ENCODE results near the gene IL9.

IL9 gene

GRCh38 chr5:135895474-135896006 is at the start of gene IL9:
TSS of gene IL9 (minus strand) at chr5:135895841. CDS start at chr5:135895816, 25 bp downstream.
- no peak for DNase-seq (ENCODE audit: low read depth in 1 of 2, low spot score in 1 of 2)

- DNase-seq (ENCODE audit: low read depth in 1 of 2, low spot score in 1 of 2), result peak in 1 of 2 donors; percentile 6
These were observed 49.4 kb upstream of the IL9 start for GRCh38 chr5:135944967-135945560.

- DNase-seq (ENCODE audit: low read depth in 1 of 2, low spot score in 1 of 2), result no peak
These were observed 48.9 kb upstream of the IL9 start for GRCh38 chr5:135944564-135944963.

GRCh38 chr5:135942202-135942771 is 46.6 kb upstream of the IL9 start:
- DNase-seq (ENCODE audit: low read depth in 1 of 2, low spot score in 1 of 2), result no peak

GRCh38 chr5:135941711-135942110 is 46.1 kb upstream of the IL9 start:
- DNase-seq (ENCODE audit: low read depth in 1 of 2, low spot score in 1 of 2), result no peak

GRCh38 chr5:135937245-135937911 is 41.7 kb upstream of the IL9 start:
- no peak for DNase-seq (ENCODE audit: low read depth in 1 of 2, low spot score in 1 of 2)

GRCh38 chr5:135934939-135935338 is 39.3 kb upstream of the IL9 start:
- no peak for DNase-seq (ENCODE audit: low read depth in 1 of 2, low spot score in 1 of 2)

- no peak for DNase-seq (ENCODE audit: low read depth in 1 of 2, low spot score in 1 of 2)
These were observed 35.3 kb upstream of the IL9 start for GRCh38 chr5:135930949-135931295.

GRCh38 chr5:135930029-135930948 is 34.6 kb upstream of the IL9 start:
- no peak for DNase-seq (ENCODE audit: low read depth in 1 of 2, low spot score in 1 of 2)

- no peak for DNase-seq (ENCODE audit: low read depth in 1 of 2, low spot score in 1 of 2)
These were observed 25.7 kb upstream of the IL9 start for GRCh38 chr5:135921388-135921787.

GRCh38 chr5:135920199-135920598 is 24.6 kb upstream of the IL9 start:
- no peak for DNase-seq (ENCODE audit: low read depth in 1 of 2, low spot score in 1 of 2)

- DNase-seq (ENCODE audit: low read depth in 1 of 2, low spot score in 1 of 2), result no peak
These were observed 21.1 kb upstream of the IL9 start for GRCh38 chr5:135916638-135917263.

- no peak for DNase-seq (ENCODE audit: low read depth in 1 of 2, low spot score in 1 of 2)
These were observed 19.9 kb upstream of the IL9 start for GRCh38 chr5:135915466-135916001.

GRCh38 chr5:135913713-135914626 is 18.3 kb upstream of the IL9 start:
- DNase-seq (ENCODE audit: low read depth in 1 of 2, low spot score in 1 of 2), result no peak

- DNase-seq (ENCODE audit: low read depth in 1 of 2, low spot score in 1 of 2), result no peak
These were observed 9.5 kb upstream of the IL9 start for GRCh38 chr5:135905144-135905543.

GRCh38 chr5:135901633-135902032 is 6.0 kb upstream of the IL9 start:
- DNase-seq (ENCODE audit: low read depth in 1 of 2, low spot score in 1 of 2), result no peak

- DNase-seq (ENCODE audit: low read depth in 1 of 2, low spot score in 1 of 2), result no peak
These were observed 4.6 kb upstream of the IL9 start for GRCh38 chr5:135900276-135900675.

GRCh38 chr5:135898651-135899050 is 3.0 kb upstream of the IL9 start:
- no peak for DNase-seq (ENCODE audit: low read depth in 1 of 2, low spot score in 1 of 2)

- DNase-seq (ENCODE audit: low read depth in 1 of 2, low spot score in 1 of 2), result no peak
These were observed 852 bp downstream of the IL9 start for GRCh38 chr5:135894789-135895188.

GRCh38 chr5:135894276-135894675 is 1.4 kb downstream of the IL9 start:
- no peak for DNase-seq (ENCODE audit: low read depth in 1 of 2, low spot score in 1 of 2)

Measured in activated CD4-positive, alpha-beta T cell treated with anti-CD3 and anti-CD28 coated beads, Interleukin-2, amount 50 U/mL, for 24 hours (primary cell).